Gastrocnemius medialis (tissue), 4 donors: Measurements from ENCODE around the gene GALNT10.

ENCODE experiments used
- CTCF ChIP-seq, 5 experiments: fragments of 450-650 bp in 3 of 5; fragments of 200-600 bp in 2 of 5; sonication (generic) in 2 of 5; IDR thresholded peaks in 4 of 5; conservative IDR thresholded peaks in 1 of 5; 1 replicate in 4 of 5; 2 replicates in 1 of 5; pipeline ENCODE4 v1.5.1; 2016 to 2019; ENCODE audit warnings: antibody characterized with exemption in 5 of 5, mild to moderate bottlenecking in 3 of 5, moderate library complexity in 3 of 5
- POLR2A ChIP-seq, 2 donors: fragments of 450-650 bp; IDR thresholded peaks; one replicate each; pipeline ENCODE4 v1.6.1; 2017; ENCODE audit warnings: antibody characterized with exemption in 2 of 2, mild to moderate bottlenecking in 2 of 2, moderate library complexity in 2 of 2

GRCh38 chr5:154238776-154239481, 48.4 kb downstream of the GALNT10 start:
- no peak for TF ChIP-seq CTCF (IDR thresholded peaks at IDR 0.05 in 4 of 5, conservative IDR thresholded peaks at IDR 0.05 in 1 of 5)
- no peak for TF ChIP-seq POLR2A (IDR thresholded peaks at IDR 0.05)
